NB4 (cell line): ENCODE results near the gene KIFAP3.

Source experiments
- CTCF ChIP-seq: IDR thresholded peaks from one replicate; pipeline ENCODE4 v1.5.1; 2012; ENCODE audit warnings: low read depth, low read length
- MAX ChIP-seq: IDR thresholded peaks from 2 replicates; pipeline ENCODE4 v1.6.1; 2011; ENCODE audit warnings: low read depth, low read length
- MYC ChIP-seq: IDR thresholded peaks from 2 replicates; pipeline ENCODE4 v1.6.1; 2011; ENCODE audit warnings: low read depth, low read length
- POLR2A ChIP-seq: IDR thresholded peaks from 2 replicates; pipeline ENCODE4 v1.6.1; 2011; ENCODE audit warnings: mild to moderate bottlenecking; ENCODE audit not compliant: insufficient read length; ENCODE audit errors: extremely low read depth

GRCh38 chr1:170086399-170087032 lies 12.0 kb upstream of the KIFAP3 start:
- no peak for TF ChIP-seq MYC
- TF ChIP-seq CTCF, result no peak
- TF ChIP-seq POLR2A, result no peak
- no peak for TF ChIP-seq MAX
